GM18951 (cell line): ENCODE results near the gene MPO.

Experiments
- POLR2A ChIP-seq: IDR thresholded peaks from 4 replicates; pipeline ENCODE4 v1.6.1; 2011; ENCODE audit warnings: mild to moderate bottlenecking; ENCODE audit not compliant: insufficient read length, insufficient read depth; ENCODE audit errors: extremely low read depth
- in situ Hi-C: fragments of 300-500 bp; cut with MboI; formaldehyde crosslinking; loops from one replicate; pipeline ENCODE4 v1.12.0; 2022; ENCODE audit warnings: low sequenced_read_pairs, mixed read lengths, inconsistent platforms; ENCODE audit not compliant: unreplicated experiment

The MPO gene

DNA sequence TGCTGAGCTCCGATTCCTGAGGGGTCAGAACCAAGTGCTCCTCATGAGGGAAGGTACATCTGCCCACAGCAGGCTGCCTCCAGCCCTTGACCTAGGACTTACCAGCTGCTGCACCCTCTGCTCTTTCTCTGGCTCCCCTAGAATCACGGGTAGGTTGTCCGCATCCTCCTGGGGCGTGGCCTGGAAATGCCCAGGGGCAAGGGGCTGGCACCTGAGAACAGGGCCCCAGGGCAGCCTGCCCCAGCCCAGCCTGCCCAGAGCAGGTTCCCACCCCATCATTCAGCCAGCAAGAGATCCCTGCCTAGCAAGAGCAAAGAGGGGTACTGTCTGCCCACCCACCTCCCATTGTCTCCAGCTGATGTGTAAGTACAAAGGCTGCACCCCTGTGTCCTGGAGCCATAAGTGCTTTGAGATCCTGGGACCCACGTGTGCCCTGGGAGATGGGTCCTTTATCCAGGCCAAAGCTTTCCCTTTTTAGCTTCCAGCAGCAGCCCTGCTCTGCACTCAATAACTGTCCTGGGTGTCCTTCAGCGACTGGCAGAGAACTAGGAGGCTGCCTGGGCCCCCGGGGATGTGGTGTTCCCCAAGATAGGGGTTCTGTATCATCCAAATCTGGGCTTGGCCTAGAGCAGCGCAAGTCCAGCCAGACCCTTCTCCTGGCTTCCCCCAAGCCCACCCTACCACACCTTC, 42.8 kb upstream of the MPO start:
- in situ Hi-C loops, result no loop called here
- no peak for TF ChIP-seq POLR2A

DNA sequence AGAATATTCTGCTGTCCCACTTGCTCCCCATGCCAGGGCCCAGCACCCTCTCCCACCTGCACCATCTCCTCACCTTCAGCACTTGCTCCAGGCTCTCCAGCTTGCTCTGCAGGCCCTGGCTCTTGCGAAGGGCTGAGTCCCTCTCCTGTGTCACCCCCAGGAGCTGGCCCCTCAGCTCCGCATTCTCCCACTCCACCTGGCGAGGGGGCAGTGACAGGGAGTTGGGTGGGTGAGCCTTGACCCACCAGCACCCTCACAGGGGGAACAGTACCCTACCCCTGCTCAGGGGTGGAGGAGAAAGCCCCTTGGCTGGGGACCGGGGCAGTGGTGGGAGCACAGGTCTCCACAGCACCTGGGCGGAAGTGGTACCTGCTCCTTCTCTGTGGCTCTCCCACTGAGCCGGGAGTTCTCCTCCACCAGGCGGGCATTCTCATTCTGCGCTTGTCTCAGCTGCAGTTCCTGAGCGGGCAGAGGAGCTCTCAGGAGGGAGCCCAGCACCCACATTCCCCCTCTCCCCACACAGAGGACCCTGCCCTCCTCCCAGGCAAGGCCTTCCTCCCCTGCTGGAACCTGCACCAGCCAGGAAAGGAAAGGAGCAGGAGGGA, 41.9 kb upstream of the MPO start:
- TF ChIP-seq POLR2A, result no peak
- in situ Hi-C loops, result no loop called here

DNA sequence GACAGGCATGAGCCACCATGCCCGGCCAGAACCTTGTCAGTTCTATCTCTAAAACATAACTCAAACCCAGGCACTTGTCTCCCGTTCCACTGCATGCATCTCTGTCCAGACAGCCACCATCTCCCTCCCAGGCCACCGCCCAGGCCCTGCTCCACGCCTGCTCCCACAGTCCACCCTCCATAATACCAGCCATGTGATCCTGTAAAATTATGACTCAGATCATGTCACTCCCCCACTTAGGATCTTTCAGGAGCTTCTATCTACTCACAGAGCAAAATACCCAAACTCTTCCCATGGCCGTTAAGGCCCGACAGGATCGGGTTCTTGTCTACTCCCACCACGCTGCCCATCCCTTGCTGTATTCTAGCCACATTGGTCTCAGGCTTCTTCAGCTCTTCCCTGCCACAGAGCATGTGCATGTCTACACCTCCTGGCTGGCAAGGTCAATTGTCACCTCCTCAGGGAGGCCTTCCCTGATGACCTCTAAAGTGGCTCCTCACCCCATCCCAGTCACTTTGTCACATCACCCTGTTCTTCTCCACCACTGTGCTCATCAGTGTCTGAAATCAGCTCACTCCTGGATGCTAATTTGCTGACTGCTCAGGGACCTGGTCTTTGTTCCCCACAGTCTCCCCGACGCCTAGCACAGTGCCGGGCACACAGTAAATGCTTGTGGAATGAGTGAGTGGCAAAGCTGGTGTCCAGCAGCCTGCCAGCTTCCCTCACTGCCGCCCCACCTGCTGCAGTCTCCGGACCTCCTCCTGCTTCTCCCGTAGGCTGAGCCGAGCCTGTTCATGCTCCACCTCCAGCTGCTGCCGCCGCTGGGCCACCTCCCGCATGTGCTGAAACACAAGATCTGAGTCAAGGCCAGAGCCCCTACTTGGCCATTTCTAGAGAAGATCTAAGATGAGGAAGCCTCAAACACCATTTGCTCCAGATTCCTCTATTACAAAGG, 41.1 kb upstream of the MPO start:
- no peak for TF ChIP-seq POLR2A
- in situ Hi-C loops, result no loop called here

DNA sequence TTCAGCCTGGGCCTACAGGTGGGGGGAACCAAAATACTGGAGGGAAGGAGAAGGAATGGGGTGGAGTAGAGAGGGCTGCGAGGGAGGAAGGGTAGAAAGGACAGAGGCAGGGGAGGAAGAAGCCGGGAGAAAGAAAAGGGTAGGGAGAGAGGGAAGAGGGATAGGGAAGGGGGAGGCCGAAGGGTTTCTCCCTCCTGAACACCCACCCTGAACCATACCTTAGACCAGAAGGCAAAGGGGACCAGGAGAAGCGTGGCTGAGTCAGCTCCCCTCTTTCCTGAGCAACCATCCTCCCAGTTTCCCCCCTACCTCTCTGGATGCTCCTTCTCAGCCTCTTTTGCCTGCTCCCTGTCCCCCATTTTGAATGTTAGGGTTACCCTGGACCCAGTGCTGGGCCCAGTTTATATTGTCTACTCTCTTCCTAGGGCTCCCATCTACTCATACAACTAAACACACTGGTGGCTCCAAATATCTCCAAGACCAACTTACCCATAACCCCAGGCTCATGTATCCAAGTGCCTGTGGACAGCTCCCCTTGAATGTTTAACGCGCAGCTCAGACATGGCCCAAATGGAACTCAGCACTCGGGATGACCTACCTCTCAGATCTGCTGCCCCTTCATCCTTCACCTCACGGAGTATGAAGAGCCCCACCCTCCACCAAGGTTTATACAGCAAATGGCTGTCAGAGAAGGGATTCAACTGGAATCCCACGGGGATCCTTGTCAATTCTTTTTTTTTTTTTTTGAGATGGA, 40.0 kb upstream of the MPO start:
- in situ Hi-C loops, result no loop called here

DNA sequence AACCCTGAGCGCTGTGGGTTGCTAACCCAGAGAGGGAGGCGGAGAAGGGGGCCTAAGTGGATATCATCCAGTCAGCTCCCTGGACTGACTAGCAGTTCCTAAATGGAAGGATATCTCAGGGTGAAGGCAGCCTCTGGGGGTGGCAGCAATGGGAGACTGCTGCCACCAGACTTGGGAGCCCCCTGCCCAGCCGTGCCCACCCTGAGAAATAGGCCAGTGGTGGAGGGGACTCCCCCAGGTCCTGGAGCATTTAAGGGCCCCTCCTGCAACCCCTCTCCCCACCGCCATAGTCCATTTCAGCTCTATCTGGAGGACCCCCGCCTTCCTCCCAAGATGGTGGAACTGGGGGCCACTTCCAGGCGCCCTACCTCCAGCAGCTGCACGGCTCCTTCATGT, 39.4 kb upstream of the MPO start:
- in situ Hi-C loops, result no loop called here
- TF ChIP-seq POLR2A, result no peak

More for the DNA sequence above, 40.0 kb upstream of the MPO start:
- TF ChIP-seq POLR2A, result no peak

DNA sequence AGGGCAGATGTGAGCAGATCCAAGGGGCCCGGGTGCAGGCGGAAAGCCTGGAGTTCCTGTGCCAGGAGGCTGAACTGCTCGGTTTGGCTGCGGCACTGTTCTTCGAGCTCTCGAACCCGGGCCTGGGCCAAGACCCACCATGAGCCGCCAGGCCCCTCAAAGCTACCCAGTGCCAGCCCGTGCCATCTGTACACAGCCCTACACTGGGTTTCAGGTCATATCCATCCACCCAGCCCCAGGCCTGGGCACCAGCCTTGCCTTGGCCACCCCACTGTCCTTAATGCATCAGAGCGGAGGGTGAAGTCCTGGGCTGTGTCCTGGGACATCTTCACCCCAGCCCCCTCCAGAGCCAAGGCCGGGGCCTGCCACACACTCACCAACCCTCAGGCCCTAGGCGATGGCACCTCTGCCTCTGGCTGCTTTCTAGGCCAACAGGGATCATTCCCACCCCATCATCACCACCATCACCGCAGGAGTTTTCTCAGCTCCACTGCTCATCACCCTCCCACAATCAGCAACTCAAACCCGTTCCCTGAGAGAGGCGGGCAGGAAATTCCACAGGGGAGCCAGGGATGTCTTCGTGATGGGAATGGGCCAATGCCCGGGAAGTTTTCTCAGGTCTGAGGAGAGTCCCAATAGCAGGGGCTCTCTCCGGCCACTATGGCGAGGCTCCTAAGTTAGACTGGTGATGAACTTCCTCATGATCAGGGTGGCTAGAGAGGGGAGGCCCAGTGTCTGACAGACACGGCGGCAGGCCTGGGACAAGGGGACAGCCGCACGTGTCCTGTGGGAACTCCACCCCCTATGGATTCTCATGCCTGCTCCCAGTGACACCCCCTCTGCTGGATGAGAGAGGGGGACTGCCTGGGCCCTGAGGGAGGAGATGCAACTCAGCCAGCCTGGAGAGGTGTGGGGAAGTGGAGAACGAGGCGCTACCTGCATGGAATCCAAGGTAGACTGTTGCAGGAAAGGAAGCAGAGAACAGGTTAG, 38.7 kb upstream of the MPO start:
- in situ Hi-C loops, result loop anchor here (10.0 kb wide), 1 partner anchor 105 kb away; no protein-coding TSS in a partner anchor
- no peak for TF ChIP-seq POLR2A

DNA sequence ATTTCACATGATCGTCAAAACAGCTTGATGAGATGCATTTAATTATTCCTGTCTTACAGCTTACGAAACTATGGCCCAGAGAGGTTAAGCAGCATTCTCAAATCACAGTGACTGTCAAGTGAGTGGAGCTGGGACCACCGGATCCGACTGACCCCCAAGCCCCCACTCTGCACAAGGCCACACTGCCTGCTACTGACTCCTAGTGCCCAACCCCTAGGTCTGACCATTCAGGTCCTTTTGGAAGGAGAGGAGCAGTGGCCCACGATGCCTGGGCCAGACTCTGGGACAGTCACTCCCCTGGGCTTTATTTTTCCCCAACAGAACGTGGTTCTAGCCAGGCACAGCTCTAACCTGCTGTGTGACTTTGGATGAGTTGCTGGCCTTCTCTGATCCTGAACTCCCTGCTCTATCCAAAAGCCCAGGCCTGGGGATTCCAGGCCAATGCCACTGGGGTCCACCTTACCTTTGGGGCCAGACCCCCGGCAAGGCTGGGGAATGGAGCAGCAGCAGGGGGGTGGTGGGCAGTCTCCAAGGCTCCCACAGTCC, 38.0 kb upstream of the MPO start:
- in situ Hi-C loops, result loop anchor here (10.0 kb wide), 1 partner anchor 106 kb away; no protein-coding TSS in a partner anchor
- no peak for TF ChIP-seq POLR2A

DNA sequence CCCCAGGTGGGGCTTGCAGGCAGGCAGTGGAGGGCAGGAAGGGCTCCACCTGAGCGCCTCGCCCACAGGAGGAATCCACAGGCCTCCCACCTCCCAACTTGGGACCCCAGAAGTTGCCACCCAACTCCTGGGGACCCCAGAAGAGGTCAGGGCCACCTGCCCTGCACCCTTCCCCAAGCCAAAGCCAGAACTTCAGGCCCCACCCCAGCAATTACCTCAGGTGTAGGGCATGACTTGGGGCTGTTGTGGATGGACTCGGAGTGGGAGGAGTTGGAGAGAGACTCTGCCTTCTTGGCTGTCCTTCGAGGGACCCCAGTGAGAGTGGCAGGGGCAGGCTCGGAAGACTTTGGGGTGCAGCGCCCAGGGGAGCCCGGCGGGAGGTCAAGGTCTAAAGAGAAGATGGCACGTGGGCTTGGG, 37.3 kb upstream of the MPO start:
- no peak for TF ChIP-seq POLR2A
- in situ Hi-C loops, result loop anchor here (10.0 kb wide), 1 partner anchor 107 kb away; no protein-coding TSS in a partner anchor

DNA sequence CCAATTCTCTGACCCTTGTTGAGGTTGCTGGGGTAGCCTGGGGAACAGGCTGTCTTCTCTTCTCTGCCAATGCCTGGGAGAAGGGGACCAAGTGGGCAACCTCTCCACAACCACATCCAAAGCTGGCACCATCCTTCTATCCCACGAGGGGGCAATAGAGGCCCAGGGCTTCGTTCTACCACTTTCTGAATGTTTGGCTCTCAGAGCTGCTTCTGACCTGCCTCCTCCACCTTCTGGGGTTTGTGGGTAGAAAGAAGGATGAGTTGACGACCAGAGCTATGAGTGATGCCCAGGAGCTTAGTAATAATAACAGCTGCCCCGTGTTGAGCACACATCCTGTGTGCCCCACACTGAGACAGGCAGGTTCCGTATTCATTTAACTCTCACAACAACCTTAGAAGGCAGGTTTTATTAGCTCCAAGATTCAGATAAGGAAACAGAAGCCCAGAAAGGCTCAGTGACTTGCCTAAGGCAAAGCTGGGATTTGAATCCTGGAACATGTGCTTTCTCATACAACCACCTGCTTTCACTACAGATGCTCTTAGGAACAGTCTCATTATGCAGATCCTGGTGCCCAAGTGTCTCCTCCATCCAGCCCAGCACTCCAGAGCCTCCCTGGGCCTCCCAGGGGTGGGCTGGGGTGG, 36.8 kb upstream of the MPO start:
- in situ Hi-C loops, result loop anchor here (10.0 kb wide), 1 partner anchor 107 kb away; no protein-coding TSS in a partner anchor

DNA sequence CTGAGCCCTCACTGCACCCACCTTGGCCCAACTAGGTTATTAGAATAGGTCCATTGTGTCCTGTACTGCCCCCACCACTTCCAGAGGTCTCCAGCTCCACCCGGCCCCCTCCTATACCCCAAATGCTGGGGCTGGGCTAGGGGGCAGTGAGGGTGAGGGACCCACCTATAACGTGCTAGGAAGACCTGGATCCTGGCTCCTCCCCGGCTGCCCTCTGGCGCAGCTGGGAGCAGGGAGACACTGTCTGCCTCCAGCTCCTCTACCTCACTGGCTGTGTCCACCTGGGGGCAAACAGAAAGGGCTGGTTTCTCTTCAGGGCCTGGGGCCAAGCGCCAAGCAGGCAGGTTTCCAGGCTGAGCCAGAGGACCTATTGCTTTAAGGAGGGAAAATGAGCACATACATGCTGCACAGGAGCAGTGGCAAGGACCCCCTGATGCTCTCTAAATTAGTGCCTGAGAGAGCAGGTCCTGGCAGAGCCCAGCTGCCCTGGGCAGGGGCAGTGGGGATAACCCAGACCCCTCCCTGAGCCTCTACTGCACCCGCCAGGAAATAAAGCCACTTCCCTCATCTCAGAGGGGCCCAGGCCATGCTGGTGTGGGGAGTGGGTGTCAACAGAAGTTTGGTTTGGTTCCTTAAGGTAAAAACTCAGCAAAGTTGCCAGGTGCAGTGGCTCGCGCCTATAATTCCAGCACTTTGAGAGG, 35.7 kb upstream of the MPO start:
- no peak for TF ChIP-seq POLR2A
- in situ Hi-C loops, result loop anchor here (10.0 kb wide), 1 partner anchor 108 kb away; no protein-coding TSS in a partner anchor

More for the DNA sequence above, 36.8 kb upstream of the MPO start:
- TF ChIP-seq POLR2A, result no peak
